Stimulated activated CD4-positive, alpha-beta T cell treated with anti-CD3 and anti-CD28 coated beads, Interleukin-1b, Interleukin-23, amount 100 ng/mL, for 24 hours (primary cell): Measurements from ENCODE around the gene SPSB4.
"Not testable (repeated sequence)": the region's sequence is repeated elsewhere in the genome, so short reads cannot be mapped to it uniquely, and the experiment has no call there.

ENCODE experiments used
- DNase-seq, 4 experiments: peaks; one replicate each; pipeline ENCODE4 v3.0.0-alpha.2; 2020; ENCODE audit warnings: low read depth in 4 of 4, low spot score in 1 of 4

The SPSB4 gene

DNA sequence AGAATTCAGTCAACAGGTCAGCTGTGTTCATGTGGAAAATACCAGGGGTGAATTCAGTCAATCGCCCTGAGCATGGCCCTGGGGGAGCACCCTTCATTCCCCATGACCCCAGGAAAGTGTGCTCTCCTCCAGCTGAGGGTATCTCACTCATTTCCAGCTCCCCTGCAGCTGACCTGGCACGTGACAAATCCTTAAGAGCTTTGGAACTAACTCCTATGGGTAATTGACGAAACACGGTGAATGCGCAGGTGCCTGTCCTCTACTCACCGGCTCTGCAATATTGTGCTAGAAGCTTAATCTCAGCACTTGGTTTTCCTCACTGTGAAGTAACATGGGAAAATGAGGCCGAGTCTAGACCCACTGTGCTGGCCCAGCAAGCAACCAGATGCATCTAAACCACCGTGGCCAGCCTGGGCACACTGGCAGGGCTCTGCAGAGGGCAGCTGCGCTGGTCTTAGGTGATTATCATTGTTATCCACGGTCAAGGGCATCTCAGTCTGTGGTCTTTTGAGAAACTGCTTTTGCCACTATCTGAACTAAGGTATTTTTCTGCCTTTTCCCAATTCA, 63.1 kb downstream of the SPSB4 start:
- DNase-seq: no peak

DNA sequence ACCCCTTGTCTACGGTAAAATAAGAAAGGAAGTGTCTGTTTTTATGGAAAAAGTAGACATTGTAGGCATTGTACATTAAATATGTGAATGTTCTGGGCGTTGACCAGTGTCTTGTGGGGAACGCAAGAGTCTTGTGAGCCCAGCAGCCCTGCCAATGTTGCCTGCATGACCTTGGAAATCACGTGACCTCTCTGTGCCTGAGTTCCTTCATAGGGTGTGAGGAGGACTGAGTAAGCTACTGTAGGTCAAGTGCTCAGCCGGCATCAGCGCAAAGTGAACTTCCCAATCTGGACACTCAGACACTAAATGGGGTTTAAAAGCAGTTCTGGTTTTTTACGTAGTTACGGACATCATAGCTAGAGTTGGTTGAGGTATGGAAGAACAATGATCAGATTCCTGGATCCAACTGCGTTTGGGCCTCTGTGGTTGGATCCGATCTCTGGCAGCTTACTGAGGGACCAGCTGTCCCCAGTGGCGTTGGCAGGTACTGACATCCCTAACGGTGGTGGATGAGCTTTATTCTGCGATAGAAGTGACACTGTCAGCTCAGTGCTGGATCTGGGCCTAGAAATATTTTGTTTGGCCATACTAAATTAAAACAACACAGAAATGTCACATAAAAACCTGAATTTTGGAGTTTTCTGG, 63.8 kb downstream of the SPSB4 start:
- DNase-seq: no peak

DNA sequence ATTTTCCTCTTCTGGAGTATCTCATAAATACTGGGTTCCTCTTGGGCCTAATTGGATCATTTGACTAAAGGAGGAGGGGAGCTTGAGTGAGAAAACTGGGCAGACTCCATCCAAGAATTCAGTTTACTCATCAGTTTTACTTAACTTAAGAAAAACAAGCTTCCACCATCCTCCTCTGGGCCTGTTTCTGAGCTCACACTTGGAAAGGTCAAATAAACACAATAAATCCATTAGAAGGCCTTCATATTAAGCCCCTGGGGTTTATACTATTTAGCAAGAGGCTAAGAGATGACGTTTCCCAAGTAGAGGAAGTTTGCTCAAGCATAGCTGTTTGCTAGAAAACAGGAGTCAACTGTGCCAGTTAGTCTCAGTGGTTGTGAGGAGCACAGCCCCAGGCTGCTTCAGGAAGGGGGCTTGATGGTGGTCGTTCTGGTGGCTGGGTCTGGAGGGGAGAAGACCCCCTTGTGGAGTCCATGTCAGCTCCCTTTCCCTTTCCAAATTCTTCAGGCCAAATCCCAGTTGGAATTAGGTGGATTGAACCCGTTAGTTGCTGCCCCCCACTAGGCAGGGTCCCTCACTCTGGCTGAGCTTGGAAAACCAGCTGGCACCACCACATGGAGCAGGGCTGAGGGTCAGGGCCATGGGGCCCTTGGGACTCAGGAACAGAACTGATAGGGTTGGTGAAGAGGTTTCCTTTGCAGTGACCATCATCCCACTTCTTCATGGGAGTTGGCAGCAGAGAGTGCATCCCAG, 64.8 kb downstream of the SPSB4 start:
- no peak for DNase-seq

DNA sequence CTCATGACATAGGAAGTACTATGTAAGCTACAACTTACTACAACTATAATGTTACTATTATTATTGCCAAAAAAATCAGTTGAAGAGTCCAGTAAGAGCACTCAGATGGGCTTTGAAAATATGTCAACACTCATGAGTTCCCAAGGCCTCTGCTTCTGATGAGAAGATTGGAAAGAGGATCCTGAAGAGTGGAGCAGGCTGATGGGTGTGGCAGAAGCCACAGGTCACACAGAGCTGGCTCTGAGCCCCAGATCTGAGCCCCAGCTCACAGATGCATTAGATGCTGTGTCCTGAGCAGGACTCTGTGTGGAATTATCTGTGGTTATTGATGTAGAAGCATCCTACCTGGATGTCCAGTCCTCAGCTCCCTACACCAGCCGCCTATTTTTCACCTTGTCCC, 65.6 kb downstream of the SPSB4 start:
- DNase-seq: no peak

DNA sequence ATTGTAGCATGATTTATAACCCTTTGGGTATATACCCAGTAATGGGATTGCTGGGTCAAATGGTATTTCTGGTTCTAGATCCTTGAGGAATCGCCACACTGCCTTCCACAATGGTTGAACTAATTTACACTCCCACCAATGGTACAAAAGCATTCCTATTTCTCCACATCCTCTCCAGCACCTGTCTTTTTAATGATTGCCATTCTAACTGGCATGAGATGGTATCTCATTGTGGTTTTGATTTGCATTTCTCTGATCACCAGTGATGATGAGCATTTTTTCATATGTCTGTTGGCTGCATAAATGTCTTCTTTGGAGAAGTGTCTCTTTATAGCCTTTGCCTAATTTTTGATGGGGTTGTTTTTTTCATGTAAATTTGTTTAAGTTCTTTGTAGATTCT, 66.8 kb downstream of the SPSB4 start:
- DNase-seq: not testable (repeated sequence)

DNA sequence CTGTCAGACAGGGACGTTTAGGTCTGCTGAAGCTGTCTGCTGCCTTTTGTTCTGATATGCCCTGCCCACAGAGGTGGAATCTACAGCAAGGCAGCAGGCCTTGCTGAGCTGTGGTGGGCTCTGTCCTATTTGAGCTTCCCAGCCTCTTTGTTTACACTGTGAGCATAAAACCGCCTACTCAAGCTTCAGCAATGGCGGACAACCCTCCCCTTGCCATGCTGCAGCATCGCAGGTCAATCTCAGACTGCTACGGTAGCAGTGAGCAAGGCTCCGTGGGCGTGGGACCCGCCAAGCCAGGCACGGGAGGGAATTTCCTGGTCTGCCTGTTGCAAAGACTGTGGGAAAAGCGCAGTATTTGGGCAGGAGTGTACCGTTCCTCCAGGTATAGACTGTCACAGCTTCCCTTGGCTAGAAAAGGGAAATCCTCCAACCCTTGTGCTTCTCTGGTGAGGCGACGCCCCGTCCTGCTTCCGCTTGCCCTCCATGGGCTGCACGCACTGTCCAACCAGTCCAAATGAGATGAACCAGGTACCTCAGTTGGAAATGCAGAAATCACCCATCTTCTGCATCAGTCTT, 71.4 kb downstream of the SPSB4 start:
- no peak for DNase-seq

DNA sequence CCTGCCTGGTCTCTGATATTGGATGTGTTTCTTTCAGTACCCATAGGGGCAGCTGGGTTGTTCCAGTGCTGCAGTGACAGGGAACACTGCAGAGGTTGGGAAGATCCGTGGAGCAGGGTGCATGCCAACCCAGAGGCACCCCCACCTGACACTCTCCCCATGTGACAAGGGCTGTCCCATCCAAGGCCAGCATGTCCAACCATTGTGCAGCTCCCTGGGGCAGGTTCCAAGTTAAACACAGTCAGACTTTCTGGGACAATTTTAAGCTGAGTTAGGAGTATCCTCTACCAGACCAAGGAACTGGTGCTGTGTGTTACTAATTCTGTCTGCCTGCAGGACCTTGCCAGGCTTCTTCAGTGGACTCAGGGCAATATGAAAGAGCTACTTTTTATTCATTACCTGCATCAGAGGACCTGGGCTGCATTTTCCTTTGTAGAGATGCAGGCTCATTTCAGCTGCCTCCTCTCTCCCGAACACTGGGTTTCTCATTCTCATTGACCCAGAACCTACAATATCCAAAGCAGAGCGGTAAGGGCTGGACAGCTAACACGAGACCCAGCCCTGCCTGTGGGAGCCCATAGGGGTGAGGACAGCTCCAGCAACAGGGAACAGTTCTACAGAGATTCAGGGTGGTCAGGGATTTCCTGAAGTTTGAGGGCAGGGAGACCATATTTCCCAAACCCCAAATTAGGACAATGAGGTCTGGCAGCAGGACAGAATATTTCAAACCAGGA, 72.7 kb downstream of the SPSB4 start:
- no peak for DNase-seq

DNA sequence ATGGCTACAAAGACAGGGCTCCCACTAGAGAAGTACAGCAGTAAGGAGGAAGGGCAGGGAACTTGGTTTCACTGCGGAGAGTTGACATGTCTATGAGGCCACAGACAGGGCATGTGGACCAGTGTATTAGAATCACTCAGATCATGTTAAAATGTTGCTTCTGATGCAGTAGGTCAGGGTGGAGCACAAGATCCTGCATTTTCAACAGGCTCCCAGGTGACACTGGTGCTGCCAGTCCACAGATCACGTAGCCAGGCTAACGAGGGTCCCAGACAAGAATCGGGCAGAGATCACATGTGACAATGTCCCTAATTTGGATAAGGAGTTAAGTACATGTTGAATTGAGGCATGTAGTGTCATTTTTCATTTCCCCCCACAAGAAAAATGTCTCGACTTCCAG, 73.6 kb downstream of the SPSB4 start:
- no peak for DNase-seq

DNA sequence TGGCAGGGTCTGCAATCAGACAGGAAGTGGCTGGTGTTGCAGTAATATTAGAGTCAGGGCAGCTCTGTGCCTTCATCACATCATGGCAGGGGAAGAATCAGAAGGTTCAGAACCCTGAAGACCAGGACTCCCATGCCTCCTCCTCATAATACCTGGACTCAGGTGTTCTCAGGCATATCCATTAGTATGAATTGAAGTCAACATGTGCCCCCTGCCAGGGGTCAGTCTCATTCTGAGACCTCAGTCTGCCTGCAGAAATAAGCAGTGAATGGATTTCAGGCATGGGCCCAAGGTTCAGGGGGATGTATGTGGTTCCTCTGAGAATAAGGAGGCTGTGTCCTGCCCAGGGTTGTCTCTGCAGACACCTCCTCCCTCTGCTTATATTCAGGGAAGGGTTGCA, 74.2 kb downstream of the SPSB4 start:
- no peak for DNase-seq

DNA sequence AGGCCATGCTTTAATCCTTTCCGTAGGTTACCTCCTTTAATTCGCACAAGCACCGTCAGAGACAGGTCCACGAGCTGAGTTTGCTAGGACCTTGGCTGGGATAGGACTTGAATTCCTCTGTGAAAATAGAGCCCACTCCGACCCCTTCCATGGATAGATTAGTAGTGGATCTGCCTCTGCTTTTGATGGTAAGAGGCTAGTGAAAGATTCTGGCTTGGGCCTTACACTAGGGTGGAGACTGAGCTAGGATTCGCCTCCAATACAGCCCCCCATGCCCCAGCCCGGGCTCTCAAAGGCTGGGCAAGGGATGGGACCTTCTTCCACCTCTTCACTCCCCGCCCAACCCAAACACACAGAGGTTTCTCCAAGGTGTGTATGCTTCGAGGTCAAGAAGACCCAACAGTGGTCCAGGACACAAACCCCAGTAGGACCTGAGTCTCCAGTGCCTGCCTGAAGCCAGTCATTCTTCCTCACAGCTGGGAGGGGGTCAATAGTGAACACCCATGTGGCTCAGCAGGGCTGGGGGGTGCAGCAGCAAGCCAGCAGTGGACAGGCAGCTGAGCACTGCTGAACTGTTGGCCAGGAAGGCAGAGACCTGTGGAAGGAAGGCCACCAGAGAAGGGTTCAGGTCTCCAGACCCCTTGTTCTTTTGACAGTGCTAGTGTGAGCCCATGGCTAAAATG, 75.7 kb downstream of the SPSB4 start:
- DNase-seq: no peak

DNA sequence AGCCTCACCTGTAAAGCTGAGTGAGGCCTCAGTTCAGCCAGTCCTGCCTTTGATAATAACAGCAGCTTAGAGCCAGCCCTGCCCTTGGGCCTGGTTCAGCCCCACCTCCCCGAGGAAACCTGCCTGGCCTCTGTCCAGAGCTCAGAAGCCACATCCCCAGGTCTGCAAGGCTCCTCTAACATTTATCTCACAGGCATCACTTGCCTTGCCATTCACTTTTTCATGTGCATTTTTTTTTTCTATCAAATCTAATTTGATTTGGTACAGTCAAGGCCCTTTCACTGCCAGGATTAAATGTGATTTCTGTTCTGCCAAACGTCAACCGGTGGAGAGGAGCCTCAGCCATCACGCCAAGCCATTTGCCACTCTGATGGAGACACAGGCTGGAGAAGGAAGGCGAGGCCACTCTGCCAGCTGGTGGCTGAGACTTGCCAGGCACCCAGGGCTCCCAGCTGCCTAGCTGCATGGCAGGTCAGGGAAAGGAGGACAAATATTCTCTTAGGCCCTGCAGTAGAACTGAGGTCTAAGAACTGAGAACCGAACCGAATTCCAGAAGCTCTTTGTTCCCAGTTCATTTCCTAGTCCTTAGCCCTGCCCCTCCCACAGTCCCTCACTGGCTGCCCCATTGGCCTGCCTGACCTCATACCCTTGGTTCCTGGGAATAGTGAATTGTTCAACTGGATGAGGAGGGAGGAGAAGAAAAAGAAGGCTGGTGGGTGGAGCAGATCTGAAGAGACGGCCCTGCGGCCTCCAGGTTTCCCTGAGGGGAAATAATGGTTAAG, 76.4 kb downstream of the SPSB4 start:
- DNase-seq: no peak

DNA sequence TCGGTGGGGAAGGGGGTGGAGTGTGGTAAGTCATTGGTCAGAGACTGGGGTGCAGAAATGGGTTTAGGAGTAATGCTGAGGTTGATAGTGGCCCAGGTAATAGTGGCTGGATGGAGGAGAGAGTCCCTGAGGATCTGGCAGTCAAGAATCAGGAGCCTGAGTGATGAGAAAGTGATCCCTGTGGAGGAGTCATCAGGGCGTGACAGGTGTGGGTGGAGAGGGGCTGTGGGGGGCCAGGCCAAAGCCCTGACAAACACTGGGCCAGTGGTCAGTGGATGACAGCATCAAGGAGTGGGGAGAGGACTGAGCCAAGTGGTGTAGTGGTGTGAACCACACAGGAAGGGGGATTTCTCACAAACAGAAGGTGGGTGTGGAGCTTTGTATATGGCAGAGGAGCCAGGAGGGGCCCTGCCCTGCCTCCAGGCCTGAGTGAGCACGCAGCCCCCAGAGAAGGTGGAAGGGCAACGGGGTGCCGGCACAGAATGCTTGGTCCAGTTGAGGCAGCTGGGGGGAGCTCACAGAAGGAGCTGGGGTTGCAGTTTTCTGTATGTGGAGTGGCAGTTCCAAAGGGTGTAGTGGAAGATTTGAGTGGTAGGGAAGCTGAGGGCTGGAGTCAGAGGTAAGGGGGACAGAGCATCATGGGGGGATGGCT, 77.1 kb downstream of the SPSB4 start:
- DNase-seq: no peak

DNA sequence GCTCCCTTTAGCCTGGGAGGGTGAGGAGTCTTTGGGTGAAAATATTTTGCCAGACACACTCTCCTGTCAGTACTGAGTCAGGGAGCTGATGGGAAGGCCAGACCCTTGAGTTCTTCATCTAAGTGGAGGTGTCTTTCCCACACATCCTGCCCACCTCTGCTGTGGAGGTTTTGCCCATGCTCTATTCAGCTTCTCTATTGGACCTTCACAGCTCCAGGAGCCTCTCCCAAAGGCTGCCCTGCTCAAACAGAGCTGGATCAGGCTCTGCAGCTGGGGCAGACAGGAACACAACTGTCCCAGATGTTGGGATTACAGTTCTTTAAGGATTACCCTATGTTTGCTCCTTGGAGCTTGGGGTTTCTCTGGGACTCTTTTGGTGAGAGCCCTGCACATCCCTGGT, 77.9 kb downstream of the SPSB4 start:
- no peak for DNase-seq

DNA sequence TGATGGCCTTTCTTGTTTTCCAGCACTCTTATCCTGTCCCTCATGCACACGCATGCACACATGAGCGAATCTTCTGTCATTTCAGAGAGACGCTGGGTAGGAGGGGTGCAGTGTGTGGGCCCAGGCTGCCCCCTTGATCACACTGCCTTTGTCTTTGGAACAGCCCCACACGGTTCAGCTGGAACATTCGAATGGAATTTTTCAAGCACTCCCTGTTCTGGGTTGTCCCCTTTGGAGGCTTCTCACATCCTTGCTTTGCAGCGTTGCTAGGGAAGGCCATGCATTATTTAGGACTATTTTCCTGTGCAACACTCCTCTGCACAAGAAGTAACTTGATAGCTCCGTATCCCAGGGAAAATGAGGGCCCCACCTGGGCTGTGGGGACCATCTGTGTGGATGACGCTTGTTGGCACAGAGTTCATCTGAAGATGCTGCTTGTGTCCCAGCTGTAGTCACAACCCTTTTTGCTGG, 78.4 kb downstream of the SPSB4 start:
- DNase-seq: no peak

DNA sequence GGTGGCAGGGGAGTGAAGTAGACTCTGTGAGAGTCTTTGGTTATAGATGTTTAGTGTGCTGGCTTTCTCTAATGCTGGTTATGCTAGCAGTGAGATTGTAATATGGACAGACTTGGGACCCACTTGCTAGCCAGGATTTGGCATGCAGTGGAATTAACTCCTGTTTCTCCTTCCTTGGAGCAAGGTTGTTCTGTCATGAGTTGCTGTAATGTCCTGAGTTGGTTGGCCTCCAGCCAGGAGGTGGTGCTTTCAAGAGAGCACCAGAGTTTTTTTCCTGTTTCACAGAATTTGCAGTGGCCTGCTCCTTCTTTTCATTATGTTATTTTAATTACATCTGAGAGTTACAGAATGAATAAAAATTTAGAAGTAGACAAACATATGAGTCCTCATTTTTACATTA, 92.4 kb downstream of the SPSB4 start:
- DNase-seq: no peak

DNA sequence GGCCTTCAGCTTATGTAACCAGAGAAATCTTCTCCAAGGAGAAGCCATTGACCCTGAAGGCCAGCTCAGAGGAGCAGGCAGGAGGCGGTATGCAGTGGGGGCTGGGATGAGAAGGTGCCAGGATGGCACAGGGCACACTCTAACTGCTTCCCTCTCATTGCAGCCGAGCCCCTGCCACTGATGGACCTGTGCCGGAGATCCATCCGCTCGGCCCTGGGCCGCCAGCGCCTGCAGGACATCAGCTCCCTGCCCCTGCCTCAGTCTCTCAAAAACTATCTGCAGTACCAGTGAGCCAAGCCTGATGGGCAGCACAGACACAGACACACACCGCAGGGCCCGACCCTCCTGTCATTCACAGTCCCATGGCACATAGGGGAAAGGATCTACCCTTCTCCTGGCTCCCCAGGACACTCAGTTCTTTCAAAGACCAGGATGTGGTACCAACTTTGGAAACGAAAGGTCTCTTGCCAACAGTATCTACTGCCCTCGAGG, 95.9 kb downstream of the SPSB4 start:
- no peak for DNase-seq

DNA sequence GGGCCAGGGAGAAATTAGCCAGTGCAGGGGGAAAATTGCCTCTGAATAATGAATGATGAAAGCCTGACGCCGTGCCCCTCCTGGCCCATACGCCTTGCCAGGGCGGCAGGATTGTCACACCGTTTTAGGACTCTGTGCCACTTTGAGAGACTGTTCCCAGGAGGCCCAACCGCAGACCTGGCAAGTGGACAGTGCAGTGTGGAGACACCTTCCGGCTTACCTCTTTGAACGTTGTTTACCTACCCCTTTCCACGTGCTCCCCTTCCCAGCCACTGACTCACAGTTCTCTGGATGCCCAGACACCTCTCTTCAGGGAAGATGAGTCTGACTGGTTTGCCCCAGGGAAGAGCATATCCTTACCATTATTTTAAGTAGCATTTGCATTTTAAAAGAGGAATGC, 96.5 kb downstream of the SPSB4 start:
- DNase-seq: no peak

DNA sequence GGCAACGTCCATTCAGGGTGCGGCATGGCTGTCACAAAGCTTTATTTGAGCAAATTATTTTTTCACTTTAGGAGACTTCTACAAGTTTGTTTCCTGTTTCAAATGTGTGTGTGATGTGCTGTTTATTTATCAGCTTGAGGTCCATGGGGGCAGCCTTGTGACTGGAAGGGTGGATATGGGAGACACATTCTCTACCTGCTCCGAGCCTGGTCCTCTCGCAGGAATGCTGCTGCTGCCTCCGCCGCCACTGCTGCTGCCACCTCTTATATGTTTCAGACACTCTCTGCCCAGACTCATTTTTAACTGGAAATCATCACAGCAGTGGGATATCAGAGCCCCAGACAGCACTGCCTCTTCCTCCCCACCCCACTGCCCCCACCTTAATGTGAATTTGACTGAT, 97.0 kb downstream of the SPSB4 start:
- DNase-seq: no peak

DNA sequence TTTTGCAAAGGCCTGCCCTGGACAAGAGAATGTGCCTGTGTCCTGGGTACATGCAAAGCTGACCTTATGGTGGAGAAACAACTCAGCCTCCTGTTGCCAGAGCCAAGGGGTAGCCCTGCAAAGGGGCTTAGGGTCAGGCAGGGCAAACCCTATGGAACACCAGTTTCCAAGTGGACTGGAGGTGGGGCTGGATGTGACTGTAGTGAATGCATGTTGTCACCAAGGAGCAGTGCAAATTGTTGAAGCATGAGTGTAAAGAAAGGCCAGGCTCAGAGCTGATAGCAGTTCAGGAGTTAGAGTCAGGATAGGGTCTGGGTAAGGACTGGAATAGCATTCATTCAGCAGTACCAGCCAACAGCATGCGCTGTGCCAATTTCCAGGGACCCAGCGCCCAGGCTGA, 97.6 kb downstream of the SPSB4 start:
- DNase-seq: no peak
